ENCODE measurements around the gene PCDH10. TPM values are rescaled to one million over a fixed set of nuclear protein-coding genes. Genes with fewer than 3 reads are reported as not detected.

Gene PCDH10
- total and polyA plus RNA-seq, 12 donors, result 0.01 to 0.20 (median 0.09) TPM; not detected in 3

DNA sequence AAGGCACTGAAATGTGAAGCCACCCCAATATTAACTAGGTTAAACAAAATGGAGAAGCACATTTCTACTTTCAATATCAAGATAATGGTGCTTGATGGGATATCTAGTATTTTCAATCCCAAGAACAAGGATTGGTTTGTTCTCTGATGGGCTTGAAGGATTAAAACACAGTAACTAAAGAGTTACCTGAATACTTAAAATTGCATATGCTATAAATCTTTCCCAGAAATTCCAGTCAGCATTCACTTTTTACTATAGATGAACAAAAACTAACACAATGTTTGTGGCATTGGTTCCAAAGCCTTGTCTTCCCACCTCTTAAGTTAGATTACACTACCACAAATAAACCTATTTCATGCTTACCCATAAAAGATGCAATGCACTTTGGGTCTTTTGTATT, 3.9 kb upstream of the PCDH10 start:
- Histone ChIP-seq H3K4me3 (no peak overlapping the region), H3K27ac (no peak overlapping the region), H3K36me3 (no peaks in the 10 kb centered on the region), H3K9me3 (no peaks in the 10 kb centered on the region), H3K4me1 (peaks cover 0 to 40% (median 37%) of the 10 kb centered on the region in 9 donors), H3K27me3 (peaks cover 5 to 92% (median 80%) of the 10 kb centered on the region in 7 donors)
- no peak for TF ChIP-seq CTCF (IDR thresholded peaks at IDR 0.05)
- no peak for ATAC-seq
- intact Hi-C loops (cut with DNase I), result no loop called here
- DNase-seq, result no peak

DNA sequence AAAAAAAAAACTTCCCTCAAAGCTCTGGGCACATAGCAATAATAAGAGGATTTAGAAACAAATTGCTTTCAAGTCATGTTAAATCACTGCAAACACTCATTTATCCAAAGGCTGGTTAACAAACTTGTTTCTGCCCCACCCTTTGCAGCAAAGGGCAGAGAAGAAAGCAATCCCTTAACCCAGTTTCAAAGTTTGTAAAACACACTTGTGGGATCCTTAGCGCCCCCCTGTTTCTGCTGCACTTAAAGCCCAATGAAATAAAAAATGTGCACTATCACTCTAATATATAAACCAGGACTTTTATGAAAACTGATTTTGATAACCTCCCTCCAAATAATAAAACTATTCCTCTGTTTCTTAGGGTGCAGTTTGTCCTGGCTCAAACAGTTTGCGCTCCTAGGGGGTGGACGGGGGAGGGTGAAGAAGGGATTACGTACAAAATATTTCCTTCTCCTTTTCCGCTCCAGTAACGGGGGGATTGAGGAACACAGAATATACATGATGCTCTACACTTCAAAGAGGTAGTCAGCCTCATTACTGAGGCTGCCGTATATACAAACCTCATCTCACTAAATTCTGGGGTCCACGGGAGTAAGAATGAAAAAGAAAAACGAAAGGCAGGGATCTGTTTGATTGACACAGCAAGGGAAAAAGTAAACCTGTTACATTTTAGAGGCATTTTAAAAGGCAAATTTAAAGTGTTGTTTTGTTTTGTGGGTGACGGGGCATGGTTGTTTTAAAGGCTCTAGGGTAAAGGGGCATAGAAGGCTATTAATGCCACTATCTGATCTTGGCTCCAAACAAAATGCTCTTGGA, 3.1 kb upstream of the PCDH10 start:
- no peaks in the 10 kb centered on the region for H3K36me3 ChIP-seq
- H3K4me3 ChIP-seq, result peak overlapping the region in 6 of 10 donors; percentile 17 to 50 (median 44)
- H3K4me1 ChIP-seq, result peaks cover 0 to 47% (median 43%) of the 10 kb centered on the region in 9 donors
- H3K27me3 ChIP-seq, result peaks cover 13 to 92% (median 86%) of the 10 kb centered on the region in 7 donors
- no peaks in the 10 kb centered on the region for H3K9me3 ChIP-seq
- no peak for DNase-seq
- 4% methylated on average over 10 of the region's 10 CpGs for WGBS, 2 donors
- no peak for ATAC-seq
- intact Hi-C loops (cut with DNase I), result no loop called here
- H3K27ac ChIP-seq, result no peak overlapping the region
- no peak for TF ChIP-seq CTCF (IDR thresholded peaks at IDR 0.05)

GRCh38 chr4:133146574-133147241, 2.4 kb upstream of the PCDH10 start:
- WGBS, 2 donors, result 0% methylated on average over 29 of the region's 29 CpGs
- TF ChIP-seq CTCF (IDR thresholded peaks at IDR 0.05), result peak; percentile 64 to 81 (median 76)
- ATAC-seq (peak in 6 of 8 donors; percentile 17 to 54 (median 35)), DNase-seq (peak in 1 of 2 donors; percentile 13)
- H3K4me3 ChIP-seq, result peak overlapping the region in 7 of 10 donors; percentile 9 to 50 (median 41)
- peaks cover 20 to 95% (median 86%) of the 10 kb centered on the region in 7 donors for H3K27me3 ChIP-seq
- no peaks in the 10 kb centered on the region for H3K36me3 ChIP-seq
- no peaks in the 10 kb centered on the region for H3K9me3 ChIP-seq
- no peak overlapping the region for H3K27ac ChIP-seq
- intact Hi-C loops (cut with DNase I), result no loop called here
- H3K4me1 ChIP-seq, result peaks cover 3 to 55% (median 50%) of the 10 kb centered on the region in 9 donors

GRCh38 chr4:133147286-133147821, 1.7 kb upstream of the PCDH10 start:
- H3K27me3 ChIP-seq, result peaks cover 27 to 97% (median 89%) of the 10 kb centered on the region in 7 donors
- peak overlapping the region in 7 of 10 donors; percentile 17 to 50 (median 41) for H3K4me3 ChIP-seq
- ATAC-seq, result no peak
- DNase-seq, result no peak
- H3K36me3 ChIP-seq, result no peaks in the 10 kb centered on the region
- H3K27ac ChIP-seq, result no peak overlapping the region
- intact Hi-C loops (cut with DNase I), result no loop called here
- H3K9me3 ChIP-seq, result no peaks in the 10 kb centered on the region
- H3K4me1 ChIP-seq, result peaks cover 6 to 61% (median 56%) of the 10 kb centered on the region in 9 donors
- WGBS, 2 donors, result 0 to 1% methylated on average over 23 of the region's 23 CpGs
- no peak for TF ChIP-seq CTCF (IDR thresholded peaks at IDR 0.05)
